Measurements from ENCODE around the gene COL5A1.

GRCh38 chr9:134642385-134643181 is 980 bp downstream of the COL5A1 start:
- TF ChIP-seq REST (IDR thresholded peaks at IDR 0.05; ENCODE audit: insufficient read depth in 1 of 2, low read depth in 2 of 2, low read length in 2 of 2): no peak
- TF ChIP-seq POLR2AphosphoS5 (IDR thresholded peaks at IDR 0.05; ENCODE audit: low read depth, low read length): no peak
- TF ChIP-seq TAF1 (IDR thresholded peaks at IDR 0.05; ENCODE audit: borderline replicate concordance, insufficient read depth, low read length): no peak
- no peak for TF ChIP-seq FOXP2 (optimal IDR thresholded peaks at IDR 0.05; ENCODE audit: borderline replicate concordance, extremely low read depth, extremely low read length, insufficient read depth)

Measured in PFSK-1 (cell line).